Measurements from ENCODE around the gene LRP1.

LRP1 gene

DNA sequence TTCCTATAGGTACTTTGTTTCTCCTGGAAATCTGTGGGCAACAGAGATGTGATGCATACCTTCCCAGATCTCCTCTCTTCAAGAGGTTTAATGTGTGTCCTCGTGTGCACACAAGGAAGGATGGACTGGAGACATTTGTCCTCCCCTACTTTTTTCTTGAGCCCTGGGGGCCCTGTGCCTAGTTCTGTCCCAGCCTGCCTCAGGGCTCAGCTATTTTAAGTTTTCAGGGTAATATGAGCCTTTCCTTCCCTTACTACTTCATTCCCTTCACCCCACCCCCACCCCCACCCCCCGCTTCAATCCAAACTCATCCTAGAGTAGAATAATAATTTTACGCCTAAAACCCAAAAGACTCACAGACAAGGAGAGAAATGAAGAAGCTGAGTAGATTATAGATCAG is 122.3 kb downstream of the LRP1 start:
- TF ChIP-seq POLR2AphosphoS5 (IDR thresholded peaks at IDR 0.05; ENCODE audit: low read depth, low read length) (no peak), SIN3A (IDR thresholded peaks at IDR 0.05; ENCODE audit: borderline replicate concordance, insufficient read depth, low read length) (no peak), TAF1 (IDR thresholded peaks at IDR 0.05; ENCODE audit: borderline replicate concordance, insufficient read depth, low read length) (no peak), FOXP2 (optimal IDR thresholded peaks at IDR 0.05; ENCODE audit: borderline replicate concordance, extremely low read depth, extremely low read length, insufficient read depth) (no peak), REST (IDR thresholded peaks at IDR 0.05; ENCODE audit: insufficient read depth in 1 of 2, low read depth in 2 of 2, low read length in 2 of 2) (no peak)

DNA sequence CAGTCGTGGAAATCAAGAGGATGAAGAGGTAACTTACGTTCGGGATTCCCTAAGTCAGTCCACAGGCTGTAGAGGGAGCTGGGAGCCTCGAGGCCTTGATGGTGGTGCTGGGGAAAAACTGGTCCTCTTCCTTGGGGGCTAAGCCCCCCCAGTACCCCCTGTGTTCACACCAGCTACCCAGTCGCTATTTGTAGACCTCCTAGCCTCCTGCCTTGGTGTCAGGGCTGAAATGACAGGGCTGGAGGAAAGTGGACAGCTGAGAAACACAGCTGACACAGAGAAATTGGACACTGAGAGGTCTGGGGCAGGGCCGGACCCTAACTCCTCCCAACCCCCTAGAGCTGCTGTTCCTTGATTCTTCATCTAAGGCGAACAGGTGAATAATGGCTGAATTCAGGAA is 122.7 kb downstream of the LRP1 start, which contains the start of gene STAC3:
STAC3 (minus strand) TSS at position 232 of the 400 bp plus-strand sequence. CDS start 1,551 bp downstream, outside the sequence.
- TF ChIP-seq TAF1 (IDR thresholded peaks at IDR 0.05; ENCODE audit: borderline replicate concordance, insufficient read depth, low read length) (no peak), REST (IDR thresholded peaks at IDR 0.05; ENCODE audit: insufficient read depth in 1 of 2, low read depth in 2 of 2, low read length in 2 of 2) (no peak), FOXP2 (optimal IDR thresholded peaks at IDR 0.05; ENCODE audit: borderline replicate concordance, extremely low read depth, extremely low read length, insufficient read depth) (no peak), SIN3A (IDR thresholded peaks at IDR 0.05; ENCODE audit: borderline replicate concordance, insufficient read depth, low read length) (no peak), POLR2AphosphoS5 (IDR thresholded peaks at IDR 0.05; ENCODE audit: low read depth, low read length) (no peak)

DNA sequence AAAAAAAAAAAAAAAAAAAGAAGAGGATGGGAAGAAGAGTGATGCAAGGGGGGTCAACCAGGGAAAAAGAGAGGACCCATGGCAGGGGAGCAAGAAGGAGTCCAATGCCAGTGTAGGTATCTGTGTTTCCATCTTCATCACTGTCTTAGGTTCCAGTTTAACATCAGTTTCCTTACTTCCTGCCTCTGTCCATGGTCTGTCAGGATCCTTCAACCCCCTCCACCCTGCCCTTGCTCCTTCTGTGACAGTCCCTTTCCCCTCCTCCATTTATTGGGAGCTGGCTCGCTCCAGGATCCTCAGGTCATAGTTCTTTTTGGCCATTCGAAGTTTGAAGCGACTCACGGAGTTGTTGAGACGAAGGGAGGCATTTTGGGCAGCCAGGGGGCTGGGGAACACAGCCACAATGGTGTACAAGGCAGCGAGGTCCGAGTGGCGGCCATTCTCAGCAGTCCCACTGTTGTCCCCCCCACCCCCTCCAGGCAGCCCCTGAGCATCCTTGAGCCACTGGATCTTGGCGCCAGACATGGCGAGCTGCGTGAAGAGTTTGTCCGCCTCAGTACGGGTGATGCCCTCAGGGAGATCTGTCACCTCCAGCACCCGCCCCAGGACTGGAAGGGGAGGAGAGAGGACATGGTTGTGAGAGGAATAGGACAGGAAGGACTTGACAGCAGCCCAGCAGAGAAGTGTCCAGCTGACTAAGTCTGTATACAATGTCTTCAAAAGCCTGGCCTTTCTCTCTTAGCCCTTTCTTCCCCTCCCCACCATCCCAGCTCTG is 126.4 kb downstream of the LRP1 start:
- no peak for TF ChIP-seq SIN3A (IDR thresholded peaks at IDR 0.05; ENCODE audit: borderline replicate concordance, insufficient read depth, low read length)
- TF ChIP-seq FOXP2 (optimal IDR thresholded peaks at IDR 0.05; ENCODE audit: borderline replicate concordance, extremely low read depth, extremely low read length, insufficient read depth), result no peak
- TF ChIP-seq REST (IDR thresholded peaks at IDR 0.05; ENCODE audit: insufficient read depth in 1 of 2, low read depth in 2 of 2, low read length in 2 of 2), result peak; percentile 68 to 84; a peak in 3 of 4 replicates
- no peak for TF ChIP-seq TAF1 (IDR thresholded peaks at IDR 0.05; ENCODE audit: borderline replicate concordance, insufficient read depth, low read length)
- no peak for TF ChIP-seq POLR2AphosphoS5 (IDR thresholded peaks at IDR 0.05; ENCODE audit: low read depth, low read length)

GRCh38 chr12:57255916-57256315 is 127.6 kb downstream of the LRP1 start:
- TF ChIP-seq TAF1 (IDR thresholded peaks at IDR 0.05; ENCODE audit: borderline replicate concordance, insufficient read depth, low read length) (no peak), SIN3A (IDR thresholded peaks at IDR 0.05; ENCODE audit: borderline replicate concordance, insufficient read depth, low read length) (no peak), POLR2AphosphoS5 (IDR thresholded peaks at IDR 0.05; ENCODE audit: low read depth, low read length) (no peak), FOXP2 (optimal IDR thresholded peaks at IDR 0.05; ENCODE audit: borderline replicate concordance, extremely low read depth, extremely low read length, insufficient read depth) (no peak)

- TF ChIP-seq SIN3A (IDR thresholded peaks at IDR 0.05; ENCODE audit: borderline replicate concordance, insufficient read depth, low read length) (no peak), TAF1 (IDR thresholded peaks at IDR 0.05; ENCODE audit: borderline replicate concordance, insufficient read depth, low read length) (no peak), POLR2AphosphoS5 (IDR thresholded peaks at IDR 0.05; ENCODE audit: low read depth, low read length) (no peak), REST (IDR thresholded peaks at IDR 0.05; ENCODE audit: insufficient read depth in 1 of 2, low read depth in 2 of 2, low read length in 2 of 2) (no peak), FOXP2 (optimal IDR thresholded peaks at IDR 0.05; ENCODE audit: borderline replicate concordance, extremely low read depth, extremely low read length, insufficient read depth) (no peak)
Measured at GRCh38 chr12:57258977-57259970, 131.0 kb downstream of the LRP1 start.

Measured in PFSK-1 (cell line).